Left hindlimb (tissue), 1 donor: ENCODE measurements around the gene FAM83F.
"Not testable (repeated sequence)": the region's sequence is repeated elsewhere in the genome, so short reads cannot be mapped to it uniquely, and the experiment has no call there.

Experiments used
- DNase-seq: peaks from one replicate; pipeline ENCODE4 v3.0.0-alpha.2; 2018

FAM83F gene

DNA sequence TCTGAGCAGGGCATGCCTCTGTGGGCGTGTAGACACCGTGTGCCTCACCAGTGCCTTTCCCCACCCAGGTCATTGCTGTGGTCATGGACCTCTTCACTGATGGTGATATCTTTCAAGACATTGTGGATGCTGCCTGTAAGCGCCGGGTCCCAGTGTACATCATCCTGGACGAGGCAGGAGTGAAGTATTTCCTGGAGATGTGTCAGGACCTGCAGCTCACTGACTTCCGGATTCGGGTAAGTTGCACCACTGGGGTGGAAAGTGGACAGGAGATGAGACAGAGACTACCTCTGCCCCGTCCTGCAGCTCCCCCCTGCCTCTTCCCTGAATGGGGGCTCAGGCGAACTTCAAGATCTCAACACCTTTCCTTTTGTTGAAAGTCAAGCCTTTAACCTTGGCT, 24.3 kb downstream of the FAM83F start:
- peak; percentile 6 for DNase-seq

DNA sequence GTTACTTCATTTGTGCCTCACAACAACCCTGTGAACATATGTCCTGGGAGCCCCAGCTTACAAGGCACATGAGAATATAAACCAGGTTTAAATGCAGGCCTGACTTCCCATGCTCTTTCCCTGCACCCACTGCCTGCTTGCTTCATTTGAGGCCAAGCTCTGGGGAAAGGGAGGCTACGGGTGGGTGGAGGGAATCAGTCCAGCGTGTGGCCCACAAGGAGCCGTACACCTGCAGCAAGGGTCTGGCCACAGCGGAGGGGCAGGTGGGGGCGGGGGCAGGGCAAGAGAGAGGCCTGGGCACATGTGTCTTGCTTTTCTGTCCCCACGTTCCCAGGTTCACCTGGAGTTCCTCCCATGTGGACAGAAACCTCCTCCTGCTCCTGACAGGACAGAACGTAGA, 26.2 kb downstream of the FAM83F start:
- peak; percentile 1 for DNase-seq

DNA sequence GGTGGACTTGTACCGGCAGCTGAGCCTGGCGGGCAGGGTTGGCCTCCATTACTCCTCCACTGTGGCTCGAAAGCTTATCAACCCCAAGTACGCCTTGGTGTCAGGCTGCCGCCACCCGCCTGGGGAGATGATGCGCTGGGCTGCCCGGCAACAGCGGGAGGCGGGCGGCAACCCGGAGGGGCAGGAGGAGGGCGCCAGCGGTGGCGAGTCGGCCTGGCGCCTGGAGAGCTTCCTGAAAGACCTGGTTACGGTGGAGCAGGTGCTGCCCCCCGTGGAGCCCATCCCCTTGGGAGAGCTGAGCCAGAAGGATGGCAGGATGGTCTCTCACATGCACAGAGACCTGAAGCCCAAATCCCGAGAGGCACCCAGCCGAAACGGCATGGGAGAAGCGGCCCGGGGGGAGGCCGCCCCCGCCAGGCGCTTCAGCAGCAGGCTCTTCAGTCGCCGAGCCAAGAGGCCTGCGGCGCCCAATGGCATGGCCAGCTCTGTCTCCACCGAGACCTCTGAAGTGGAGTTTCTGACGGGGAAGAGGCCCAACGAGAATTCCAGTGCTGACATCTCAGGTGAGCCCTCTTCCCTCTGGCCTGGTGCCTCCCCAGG, 26.7 kb downstream of the FAM83F start:
- peak; percentile 22 for DNase-seq

DNA sequence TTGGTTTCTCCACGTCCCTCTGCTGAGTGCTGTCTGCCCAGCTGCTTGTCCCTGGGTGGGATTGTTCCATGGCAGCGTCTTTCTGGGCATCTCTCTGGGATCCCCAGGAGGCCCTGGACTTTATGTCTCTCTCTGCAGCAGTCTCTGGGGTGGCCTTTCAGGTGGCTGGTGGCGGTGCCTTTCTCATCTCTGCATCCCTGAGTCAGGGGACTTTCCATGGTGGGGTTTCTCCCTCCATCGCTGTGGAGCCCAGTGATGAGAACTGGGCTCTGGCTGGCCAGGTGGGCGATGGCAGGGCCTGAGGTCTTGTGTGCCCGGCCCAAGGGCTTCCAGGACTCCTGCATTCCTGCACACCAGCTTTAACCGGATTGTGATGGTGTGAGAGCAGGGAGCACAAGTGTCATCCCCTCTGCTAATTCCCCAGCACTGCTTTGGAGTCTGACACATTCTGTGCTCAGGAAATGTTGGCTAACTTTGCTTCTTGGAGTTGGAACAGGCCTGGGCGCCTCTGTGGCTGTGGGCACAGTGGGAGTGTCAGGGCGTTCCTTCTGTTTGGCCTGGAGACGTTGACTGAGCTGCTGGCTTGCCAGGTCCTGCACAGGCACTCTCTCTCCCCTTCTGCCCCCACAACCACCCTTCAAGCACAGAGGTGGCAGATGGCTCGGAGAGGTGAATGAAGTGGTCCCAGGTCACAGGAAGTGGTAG, 27.9 kb downstream of the FAM83F start:
- DNase-seq: peak; percentile 41

DNA sequence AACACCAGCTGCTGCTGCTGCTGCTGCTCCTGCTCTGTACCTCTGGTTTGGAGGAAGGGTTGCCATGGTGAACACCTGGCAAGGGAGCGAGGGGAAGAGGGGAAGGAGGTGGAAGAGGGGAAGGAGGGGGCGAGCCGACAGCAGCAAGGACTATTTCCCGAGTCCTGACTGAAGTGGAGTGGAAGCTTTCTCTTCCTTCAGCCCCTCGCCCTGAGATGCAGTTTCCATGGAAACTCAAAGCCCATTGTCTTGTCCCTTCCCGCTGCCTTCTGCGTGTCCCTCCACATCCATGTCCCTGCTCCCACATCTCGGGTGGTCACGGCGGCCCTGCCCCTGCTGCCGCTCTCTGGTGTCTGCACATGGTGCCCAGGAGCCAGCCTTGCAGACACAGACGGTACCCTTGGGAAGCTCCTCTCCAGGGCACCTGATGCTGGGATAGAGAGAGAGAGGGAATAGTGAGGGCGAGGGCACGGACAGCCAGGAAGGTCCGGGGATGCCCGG, 28.6 kb downstream of the FAM83F start:
- peak; percentile 40 for DNase-seq

DNA sequence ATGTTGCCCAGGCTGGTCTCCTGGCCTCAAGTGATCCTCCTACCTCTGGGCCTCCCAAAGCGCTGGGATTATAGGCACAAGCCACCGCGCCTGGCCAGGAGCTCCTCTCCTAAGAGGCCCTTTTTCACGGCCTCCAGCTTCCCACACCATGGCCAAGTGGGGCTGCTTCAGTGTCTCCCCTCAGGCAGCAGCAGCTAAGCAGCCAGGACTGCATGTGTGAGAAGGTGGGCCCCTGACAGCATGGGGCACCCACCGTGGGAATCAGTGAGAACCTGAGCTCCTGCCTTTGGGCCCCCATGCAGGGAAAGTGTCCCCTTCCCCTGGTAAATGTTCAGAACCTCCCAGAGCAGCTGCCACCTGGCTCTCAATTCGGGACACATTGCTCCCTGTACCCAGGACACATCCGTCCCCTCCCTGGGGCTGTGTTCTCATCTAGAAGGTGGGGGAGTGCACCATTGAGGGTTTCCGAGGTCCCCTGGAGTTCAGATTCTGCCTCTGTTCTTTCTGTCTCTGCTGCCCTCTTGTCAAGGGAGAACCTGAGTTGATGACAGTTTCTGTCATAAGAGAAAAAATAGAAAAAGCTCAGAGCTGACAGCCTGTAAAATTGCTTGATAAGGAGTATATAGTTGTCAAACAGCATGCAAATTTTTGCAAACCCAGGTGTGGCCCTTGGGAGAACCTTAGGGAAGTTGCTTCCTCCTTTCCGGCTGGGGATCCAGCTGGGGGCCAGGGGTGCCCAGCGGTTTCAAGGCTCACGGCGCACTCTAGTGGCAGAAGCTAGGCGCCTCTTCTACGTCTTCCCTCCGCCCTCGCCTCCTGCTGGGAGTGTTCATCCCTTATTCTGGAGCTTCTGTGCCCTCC, 29.7 kb downstream of the FAM83F start:
- peak; percentile 54 for DNase-seq

DNA sequence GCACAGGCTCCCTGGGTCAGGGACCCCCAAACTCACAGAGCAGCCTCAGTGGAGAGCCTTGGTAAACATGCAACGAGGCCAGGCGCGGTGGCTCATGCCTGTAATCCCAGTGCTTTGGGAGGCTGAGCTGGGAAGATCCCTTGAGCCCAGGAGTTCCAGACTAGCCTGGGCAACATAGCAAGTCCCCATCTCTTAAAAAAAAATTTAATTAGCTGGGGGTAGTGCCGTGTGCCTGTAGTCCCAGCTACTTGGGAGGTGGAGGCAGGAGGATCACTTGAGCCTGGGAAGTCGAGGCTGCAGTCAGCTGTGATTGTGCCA, 30.3 kb downstream of the FAM83F start:
- not testable (repeated sequence) for DNase-seq

DNA sequence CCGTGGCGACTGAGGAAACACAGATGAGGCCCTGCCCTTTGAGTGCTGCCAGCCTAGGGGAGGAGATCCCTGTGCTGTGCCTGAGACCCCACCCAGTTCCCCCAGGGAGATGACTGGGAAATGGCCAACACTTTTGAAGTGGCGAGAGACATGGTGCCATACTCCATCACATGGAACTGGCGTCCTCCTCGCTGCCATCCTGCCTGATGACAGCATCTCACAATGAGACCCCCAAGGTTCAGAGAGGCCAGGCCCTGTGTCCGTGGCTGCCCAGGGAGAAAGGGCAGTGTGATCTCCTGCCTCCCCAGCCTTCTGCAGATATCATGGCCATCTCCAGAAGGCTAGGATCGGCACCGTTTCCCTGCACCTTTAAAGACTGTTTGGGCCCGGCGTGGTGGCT, 31.1 kb downstream of the FAM83F start:
- peak; percentile 19 for DNase-seq

DNA sequence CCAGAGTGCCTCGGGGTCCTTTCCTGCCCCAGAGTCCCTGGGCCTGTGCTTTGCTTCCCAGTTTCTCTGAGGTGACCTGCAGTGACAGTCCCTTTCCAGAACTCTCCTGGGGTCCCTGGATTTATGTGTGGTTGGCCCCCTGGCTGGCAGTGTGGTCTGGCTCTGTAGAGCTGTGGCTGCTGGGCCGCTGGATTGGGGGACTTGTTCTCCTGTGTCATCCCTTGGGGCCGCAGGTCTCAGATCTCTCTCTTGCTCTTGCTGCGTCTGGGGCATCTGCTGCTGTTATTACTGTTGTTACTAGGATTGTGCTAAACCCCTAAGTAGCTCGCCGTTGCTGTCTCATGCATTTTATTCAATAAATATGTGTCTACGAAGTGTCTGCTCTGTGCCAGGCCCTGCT, 31.9 kb downstream of the FAM83F start:
- DNase-seq: peak; percentile 11

DNA sequence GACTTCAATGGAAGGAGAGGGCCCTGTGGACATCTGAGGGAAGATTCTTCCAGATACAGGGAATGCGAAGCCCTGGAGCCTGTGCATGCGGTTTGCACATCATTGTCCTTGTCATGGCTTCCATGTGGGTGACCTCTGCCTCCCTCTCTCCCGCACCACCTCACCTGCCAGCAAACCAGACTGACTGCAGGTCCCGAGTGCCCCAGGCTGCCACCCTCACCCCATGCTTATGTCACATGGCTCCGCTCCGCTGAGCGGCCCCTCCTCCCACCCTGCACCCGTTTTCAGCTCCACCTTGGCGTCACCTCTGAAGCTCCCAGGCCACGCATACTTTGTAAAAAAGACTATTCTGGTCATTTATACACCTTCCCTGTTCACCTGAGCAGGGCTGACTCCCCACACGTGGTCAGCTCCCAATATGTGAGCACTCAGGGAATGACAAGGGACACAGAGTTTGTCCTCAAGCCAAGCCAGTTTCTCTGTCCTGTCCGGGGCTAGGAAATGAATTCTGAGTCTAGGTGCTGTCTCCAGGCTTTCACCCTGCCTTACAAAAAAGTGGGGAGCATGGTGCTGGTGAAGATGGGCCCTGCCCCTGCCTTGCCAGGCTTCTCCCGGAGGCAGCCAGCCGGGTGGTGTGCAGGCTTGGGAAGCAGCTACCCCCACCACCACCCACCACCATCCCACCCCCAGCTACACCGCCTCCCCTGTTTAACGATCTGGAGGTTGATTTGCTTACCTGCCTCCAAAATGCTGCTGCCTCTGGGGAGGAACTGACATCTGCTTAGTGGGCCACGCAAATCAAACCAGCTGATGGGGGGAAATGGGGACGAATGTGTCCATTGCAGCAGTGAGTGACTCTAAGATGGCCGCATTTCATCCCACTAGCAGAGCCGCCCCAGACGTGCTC, 32.7 kb downstream of the FAM83F start:
- DNase-seq: peak; percentile 3

DNA sequence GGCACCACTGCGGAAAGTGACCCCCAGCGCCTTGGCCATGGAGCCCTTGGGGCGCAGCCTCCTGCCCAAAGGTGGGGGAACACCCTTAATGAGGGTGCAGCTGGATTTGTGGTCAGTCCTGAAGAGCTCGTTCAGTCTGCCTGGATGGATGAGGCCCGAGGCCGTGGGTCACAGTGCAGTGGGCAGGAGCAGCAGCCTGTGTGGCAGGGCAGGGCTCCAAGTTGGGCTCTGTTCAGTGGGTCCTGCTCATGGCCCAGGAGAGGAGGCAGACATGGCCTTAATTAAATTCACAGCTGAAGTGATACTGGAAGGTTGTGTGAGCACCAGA, 33.3 kb downstream of the FAM83F start:
- DNase-seq: no peak

DNA sequence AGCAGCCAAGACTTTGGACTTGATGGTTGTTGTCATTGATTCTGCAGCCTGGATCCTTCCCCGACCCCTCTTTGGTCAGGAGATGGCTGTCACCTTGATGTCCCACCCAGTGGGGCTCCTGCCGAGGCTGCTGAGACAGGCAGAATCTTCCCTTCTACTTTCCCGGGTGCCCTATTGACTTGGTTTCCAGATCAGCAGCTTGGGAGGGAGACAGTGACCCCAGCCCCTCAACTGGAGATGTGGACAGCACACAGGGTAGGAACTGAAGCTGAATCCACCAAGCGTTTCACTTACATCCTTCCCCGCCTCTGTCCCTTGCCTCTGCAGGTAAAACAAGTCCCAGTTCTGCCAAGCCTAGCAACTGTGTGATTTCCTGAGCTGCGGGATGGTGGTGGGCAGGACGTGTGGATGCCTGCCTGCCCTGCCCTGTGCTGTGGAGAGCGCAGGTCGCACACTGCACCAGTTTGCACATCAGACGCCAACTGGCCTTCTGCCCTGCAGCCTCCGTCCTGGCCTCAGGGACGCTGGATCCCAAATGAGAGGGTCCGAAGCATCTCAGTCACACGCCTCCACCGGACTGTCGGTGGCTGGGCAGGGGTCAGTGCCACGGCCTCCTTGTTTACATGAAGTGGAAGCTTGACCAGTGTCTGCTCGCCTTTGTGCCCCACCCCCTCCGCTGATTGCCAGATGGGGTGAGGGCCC, 34.6 kb downstream of the FAM83F start:
- DNase-seq: no peak

DNA sequence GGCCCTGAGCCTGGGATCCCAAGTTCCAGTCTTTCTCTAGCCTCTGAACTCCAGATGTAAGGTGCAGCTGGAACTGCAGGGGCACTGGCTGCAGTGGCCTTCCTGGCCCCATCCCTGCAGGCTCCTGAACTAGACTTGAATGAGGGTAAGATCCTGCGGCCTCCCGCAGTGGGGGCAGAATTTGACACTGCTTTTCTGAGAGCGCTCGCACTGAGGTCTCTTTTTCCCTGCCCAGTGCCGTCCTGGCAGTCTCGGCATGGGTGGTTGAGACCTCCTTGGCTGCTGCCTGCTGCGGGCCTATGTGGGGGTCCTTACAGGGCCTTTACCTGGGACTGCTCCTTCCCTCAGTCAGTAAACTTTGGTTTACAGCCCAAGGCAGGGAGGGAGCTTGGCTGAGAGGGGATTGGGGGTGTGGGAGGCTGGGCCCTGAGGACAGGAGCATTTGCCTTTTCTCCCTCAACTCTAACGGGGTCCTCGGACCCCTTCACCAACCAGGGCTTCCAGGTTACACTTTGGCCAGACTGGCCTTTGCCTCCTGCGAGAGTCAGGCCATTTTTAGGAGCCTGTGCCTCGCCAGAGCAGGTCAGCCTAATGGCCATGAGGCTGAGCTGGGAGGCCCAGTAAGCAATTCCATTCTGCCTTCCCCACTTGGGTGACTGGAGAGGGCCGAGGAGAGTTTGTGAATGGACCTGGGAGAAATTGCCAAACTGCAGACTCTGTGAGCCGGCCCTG, 35.4 kb downstream of the FAM83F start:
- no peak for DNase-seq

DNA sequence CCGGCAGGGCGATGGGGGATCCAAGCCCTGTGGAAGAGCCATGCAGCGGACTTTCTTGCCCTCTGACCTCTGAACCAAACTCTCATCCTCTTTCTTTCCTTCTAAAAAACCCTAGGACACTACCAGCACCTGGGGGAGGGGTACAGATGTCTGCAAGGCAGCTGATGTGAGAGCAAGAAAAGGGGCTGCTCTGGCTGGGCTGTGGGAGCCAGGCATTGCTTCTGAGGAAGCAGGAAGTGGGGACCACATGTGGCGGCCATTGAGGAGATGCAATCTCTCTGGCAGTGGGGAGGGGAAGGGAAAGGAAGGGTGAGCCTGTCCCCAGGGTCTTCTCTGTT, 36.0 kb downstream of the FAM83F start:
- DNase-seq: no peak

DNA sequence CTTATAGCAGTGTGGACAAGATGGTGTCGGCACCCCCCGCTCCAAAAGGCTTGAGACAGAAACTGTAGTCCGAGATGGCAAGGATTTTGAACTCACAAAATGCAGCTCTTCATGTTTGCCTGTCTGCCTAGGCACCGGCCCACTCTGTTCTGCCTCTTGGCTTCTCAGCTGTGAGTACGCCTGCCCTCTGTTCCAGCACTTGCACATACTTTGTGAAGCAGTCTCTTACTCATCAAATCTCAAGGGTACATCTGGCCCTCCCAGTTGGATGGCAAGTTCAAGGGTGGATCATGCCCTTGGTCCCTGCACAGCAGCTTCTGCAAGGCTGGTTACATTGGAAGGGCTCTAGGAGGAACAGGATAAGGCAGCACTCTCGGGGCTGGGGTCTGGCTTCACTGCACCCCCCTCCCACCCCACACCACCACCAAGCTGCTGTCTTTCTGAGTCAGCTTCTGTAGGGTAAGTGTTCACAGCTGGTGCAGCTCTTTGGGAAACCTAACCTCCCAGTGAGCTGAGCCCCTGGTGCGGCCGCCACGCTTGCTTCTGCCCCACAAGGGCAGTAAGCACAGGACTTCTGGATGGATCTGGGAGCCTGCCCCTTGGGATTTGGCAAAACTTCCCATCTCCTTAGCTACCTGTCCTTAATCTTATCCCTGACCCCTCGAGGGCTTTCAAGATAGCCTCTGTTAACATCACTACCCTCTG, 37.2 kb downstream of the FAM83F start:
- no peak for DNase-seq

DNA sequence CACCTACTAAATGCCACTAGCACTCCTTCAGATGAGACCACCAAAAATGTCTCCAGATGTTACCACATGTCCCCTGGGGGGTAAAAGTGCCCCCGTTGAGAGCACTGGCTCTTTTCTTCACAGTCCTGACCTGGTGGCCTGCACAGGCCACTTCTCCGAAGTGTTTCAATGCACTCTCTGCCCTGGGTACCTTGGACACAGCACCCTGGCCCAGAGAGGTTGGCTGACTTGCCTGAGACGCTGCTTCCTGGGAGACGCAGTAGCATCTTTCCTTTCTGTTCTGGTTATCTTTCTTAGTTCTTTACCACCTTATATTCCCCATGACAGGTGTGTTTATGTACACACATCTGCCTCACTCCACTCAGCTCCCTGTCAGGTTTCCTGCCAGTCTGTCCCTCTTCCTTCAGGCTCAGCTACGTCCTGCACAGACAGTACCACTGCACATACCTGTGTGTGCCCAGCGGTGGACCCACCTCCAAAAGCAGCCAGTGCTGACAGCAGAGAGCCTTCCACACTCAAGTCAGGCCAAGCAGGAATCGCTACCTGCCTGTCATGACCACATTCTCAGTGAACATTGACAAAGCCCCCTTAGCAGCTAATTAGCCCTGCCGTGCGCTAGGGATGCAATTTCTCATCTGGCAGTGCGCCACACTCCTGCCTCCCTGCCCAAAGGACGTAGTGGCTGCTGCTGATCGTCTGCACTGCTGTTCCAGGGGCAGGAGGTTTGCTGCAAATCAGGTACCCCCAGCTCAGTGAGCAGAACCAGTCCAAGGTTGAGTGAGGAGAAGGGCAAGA, 39.0 kb downstream of the FAM83F start:
- DNase-seq: no peak

DNA sequence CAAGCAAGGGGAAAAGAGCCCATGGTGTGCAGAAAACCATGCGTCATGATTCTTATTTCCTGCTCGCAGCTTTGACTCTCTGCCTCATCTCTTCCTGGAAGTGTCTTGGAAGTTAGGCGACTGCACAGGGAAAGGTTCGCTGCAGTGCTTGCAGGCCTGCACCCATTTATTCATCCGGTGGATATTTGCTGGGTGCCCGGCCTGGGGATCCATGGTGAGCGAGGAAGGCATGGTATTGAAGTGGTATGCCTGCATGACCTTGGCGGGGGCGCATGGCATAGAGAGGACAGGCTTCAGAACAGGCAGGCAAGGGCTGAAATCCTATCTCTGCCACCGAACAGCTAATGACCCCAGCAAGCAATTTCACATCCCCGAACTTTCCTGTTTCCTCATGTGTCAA, 40.6 kb downstream of the FAM83F start:
- DNase-seq: no peak

DNA sequence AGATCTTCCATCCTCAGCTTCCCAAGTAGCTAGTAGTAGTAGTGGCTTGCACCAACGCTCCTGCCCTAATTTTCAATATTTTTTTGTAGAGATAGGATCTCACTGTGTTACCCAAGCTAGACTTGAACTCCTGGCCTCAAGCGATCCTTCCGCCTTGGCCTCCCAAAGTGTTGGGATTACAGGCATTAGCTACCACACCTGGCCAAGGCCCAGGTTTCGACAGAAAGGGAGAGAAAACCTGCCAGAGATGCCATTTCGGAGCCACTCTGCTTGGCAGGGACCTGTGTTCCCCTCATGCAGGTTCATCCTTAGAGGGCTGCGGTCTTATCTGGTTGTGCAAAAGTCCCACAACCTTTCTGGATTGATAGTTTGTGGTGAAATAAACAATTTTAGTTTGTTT, 41.4 kb downstream of the FAM83F start:
- no peak for DNase-seq

DNA sequence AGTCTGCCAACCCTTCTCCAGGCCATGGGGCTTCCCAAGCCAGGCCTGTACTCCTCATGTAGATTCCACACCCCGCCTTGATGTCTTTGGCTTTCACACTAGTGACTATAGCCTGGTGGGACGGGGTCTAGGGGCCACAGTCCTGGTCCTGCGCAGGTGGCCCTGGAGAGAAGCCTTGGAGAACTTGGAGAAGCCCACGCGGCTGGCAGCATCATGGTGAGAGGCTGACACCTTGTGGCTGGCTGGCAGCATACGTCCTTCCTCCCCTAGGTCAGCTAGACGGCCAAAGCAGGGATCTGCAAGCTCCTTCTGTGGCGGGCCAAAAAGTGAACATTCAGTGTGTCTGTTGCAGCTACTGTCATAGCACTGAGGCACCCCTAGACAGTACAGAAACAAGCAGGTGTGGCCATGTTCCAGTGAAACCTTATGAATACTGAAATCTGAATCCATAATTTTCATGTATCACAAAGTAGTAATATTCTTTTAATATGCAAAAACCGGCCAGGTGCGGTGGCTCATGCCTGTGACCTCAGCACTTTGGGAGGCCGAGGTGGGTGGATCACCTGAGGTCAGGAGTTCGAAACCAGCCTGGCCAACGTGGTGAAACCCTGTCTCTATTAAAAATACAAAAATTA, 42.0 kb downstream of the FAM83F start:
- DNase-seq: peak; percentile 61

DNA sequence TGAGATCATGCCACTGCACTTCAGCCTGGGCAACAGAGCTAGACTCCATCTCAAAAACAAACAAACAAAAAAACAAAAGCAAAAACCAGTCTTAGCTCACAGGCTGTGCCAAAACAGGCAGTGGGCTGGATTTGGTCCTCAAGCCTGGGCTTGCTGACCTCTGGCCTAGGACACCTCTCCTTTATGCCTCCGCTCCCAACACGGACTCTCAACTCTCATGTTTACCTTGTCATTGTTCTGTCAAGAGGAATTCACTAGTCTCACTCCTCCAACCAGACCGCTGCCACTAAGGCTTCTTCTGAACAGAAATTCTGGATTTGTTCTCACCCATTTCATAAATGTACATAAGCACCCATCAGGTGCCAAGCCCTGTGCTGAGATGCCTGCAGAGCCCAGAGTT, 42.6 kb downstream of the FAM83F start:
- DNase-seq: no peak
